ENCODE results near the gene LRP1B.

Gene LRP1B

DNA sequence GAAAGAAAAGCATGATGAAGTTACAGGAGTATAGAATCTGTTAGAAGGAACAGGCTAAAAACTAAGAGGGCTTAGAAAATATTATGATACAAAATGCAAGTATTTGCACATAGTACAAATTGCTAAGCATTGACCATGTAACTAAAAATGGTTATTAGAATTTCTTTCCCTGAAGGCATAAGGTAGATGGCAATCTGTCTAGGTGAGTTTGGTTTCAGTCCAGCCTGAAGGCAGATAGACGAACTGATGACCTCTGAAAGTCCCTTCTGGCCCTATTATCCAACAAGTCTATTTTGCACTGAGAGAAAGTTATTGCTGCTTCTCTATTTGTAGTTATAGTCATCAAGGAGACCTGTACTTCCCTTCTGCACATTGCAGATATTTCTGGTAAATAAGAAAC lies 663.5 kb downstream of the LRP1B start:
- DNase-seq: no peak

DNA sequence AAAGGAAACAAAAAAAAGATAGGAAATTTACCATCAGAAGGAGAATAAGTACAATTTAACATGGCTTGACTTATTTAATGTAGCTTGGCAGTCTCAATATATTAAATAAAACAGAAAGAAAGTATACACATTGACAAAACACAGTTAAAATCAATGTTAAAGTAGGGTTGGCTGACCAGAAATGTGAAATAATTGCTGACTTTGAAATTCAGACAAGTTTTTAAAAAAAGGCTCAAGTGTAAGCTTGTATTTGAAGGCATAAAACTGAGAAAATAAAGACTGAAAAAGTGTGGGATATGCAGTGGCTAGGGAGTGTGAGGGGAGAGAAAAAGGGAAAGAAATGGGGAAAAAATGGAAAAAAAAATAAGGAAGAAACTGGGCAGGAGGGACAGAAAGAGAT lies 665.8 kb downstream of the LRP1B start:
- DNase-seq: no peak

DNA sequence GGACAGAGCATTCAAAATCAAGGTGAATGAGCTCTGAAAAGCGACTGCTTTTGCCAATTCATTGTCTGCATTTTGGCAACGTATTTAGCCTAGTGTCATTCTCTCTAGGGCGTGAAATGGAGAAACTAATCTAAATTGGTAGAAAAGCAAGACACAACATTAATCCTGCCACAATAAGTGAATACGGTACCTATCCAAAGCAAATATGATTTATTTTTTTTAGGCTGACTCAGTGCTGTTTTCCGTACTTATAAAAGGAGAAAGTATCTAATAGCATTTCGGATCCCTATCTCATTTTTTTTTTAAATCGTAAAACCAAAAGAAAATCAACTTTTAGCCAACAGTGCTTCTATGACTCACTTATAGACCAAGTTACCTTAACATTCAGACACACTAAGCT lies 672.5 kb downstream of the LRP1B start:
- no peak for DNase-seq

DNA sequence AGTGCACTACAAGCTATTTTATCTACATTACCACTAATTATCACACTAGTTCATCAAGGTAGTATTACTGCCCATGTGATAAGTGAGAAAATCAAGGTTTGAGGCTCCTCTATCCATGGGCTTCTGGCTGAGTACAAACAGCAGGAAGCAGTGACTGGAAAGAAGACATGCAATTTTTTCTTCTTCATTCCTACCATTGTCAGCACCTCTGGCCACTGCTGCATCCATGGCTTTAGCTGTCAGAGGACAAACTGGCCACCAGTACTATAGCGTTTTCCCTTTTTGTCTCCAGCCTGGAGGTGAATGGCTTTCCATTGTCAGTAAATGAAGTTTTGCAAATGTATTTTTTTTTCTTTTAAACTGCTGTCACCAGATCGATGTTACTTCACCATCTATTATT lies 674.9 kb downstream of the LRP1B start:
- DNase-seq: no peak

DNA sequence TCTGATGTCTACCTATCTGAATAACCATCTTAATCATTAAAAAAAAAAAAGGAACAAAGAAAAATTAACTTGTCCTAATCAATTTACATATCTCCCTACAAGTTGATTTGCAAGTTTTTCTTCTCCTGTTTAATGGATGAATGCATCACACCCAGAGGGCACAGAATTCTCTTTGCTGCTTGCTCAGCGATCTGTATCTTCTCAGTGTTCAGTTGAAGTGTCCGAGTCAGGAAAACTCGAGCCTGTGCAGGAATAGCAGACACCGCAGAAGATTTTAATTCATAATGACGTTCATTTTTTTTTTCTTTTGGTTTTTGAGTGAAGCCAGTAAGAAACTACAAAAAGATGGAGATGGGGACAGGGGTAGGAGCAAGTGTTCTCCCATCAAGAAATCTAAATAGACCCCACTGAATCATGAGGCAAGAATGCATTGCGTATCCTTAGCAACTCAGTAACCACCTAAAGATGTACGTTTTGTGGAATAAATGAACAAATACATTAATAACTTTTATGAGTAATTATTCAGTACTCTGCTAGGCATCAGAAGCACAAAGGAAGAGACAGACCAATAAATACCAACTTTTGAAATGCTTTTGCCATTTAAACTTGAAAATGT lies 675.5 kb downstream of the LRP1B start:
- no peak for DNase-seq

DNA sequence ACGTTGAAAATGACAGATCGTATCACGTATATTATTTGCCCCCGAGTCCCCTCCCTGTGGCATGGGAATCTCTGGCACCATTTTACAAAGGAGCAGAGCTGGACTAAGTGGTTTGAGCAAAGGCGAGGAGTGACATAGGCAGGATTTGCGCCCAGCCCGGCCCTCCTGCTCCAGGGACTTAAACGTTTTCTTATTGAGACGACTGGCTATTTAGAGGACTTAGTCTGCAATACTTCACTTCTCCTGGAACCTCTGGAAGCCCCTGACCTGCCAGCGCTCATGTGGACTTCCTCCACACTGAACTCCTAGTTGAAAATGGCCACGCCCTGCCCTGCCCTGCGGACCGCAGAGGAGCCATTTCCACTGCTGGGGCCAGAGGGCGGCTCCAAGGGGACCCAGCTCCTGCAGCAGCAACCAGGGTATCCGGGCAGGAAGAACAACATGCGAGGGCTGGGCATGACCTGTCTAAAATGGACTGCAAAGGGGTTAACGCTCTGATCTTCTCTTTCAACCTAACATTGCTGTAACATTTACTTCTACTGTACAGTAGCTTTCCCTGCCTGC lies 690.7 kb downstream of the LRP1B start:
- no peak for DNase-seq

DNA sequence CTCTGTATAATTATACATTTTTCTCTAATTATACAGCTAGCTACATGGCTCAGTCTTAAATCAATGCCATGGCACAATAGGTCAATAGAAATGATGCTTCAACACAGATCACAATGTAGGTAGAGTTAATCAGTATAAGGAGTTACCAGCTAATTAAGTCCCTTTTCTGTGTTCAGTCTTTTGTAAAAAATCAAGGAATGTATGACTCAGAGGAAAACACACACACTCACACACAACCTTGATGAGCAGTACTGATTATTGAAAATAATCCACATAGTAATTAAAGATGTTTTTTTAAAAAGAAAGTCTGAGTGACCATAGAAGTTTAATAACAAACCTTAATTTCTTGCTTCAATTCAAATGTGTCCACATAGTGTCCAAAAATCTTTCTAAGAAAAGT lies 691.3 kb downstream of the LRP1B start:
- no peak for DNase-seq

DNA sequence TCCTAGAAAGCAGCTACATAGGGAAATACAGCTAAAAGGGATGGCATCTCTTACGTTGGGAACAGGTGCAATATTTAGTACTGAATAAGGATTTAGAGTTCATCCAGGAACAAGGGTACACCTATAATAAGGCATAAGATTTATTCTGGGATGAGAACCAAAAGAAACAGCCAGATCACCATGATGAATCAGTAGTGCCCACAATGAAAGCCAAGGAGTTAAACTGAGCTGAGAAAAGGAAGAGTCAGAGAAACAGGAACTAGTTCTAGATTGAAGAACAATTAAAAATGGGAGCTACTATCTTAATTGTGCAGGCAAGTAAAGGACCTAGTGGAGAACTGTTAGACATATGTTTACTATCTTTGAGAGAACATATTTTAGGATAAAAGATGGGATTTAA lies 692.3 kb downstream of the LRP1B start:
- DNase-seq: no peak

DNA sequence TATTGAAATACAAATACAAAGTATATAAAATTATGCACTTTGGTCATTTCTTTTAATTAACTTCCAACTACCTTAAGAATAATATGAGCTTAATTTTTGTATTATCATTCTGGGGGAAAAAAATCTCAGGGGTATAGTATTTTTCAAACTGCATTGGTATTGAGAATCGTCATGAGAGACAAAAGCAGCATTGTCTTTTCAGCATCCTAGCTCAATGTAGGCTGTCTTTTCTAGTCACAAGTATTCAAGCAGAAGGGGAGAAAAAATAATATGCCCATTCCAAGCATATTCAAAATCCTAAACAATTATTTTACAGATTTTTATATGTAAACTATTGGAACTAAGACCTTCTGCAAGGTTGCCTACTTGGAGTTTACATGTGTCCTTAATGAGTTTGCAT lies 693.3 kb downstream of the LRP1B start:
- DNase-seq: no peak

DNA sequence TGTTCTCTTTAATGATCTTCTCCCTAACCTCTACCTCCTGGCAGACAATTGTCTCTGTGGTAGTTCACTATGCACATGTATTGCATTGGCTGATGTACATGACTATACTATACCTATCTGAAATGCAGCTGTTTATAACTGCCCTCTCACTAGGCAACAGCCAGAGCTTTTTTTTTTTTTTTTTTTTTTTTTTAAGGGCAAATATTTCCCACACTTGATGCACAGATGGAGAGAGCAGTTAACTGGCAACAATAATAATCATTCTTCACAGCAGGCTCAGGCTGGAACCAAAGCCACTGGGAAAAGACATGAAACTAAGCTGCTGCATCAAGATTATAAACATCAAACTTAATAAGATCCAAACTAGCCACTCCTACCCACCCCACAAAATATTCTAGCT lies 707.7 kb downstream of the LRP1B start:
- DNase-seq: no peak

DNA sequence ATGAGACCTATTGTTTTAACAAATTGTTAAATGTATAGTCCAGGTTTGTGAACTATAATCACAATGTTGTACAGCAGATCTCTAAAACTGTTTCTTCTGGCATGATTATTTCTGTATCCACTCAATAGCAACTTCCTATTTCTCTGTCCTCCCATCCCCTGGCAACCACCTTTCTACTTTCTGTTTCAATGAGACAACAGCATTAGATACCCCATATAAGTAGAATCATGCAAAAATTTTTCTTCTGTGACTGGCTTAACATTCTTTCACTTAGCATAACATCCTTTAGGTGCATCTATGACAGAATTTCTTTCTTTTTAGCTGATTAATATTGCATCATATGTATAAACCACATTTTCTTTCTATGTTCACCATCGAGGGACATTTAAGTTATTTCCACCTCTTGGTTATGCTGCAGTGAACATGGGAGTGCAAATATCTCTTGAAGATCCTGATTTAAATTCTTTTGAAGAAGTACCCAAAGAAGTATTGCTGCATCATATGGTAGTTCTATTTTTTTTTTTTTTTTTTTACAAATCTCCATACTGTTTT lies 713.5 kb downstream of the LRP1B start:
- DNase-seq: no peak

DNA sequence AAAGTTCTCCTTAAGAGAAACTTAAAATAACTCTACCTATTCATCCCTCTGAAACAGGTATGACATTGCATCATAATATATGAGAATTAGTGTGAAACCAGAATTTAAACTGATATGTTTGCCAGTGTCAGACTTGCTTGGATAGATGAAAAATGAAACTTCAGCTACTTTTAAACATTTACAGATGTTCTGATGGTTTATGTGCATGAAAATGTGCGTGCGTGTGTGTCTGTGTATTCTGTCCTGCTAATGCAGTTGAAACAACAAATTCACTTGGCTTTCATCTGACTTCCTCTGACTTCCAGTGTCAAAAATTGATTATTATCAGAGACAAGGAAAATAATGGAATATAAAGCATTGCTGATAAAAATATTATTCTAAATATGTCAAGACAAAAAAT lies 719.4 kb downstream of the LRP1B start:
- DNase-seq: no peak

DNA sequence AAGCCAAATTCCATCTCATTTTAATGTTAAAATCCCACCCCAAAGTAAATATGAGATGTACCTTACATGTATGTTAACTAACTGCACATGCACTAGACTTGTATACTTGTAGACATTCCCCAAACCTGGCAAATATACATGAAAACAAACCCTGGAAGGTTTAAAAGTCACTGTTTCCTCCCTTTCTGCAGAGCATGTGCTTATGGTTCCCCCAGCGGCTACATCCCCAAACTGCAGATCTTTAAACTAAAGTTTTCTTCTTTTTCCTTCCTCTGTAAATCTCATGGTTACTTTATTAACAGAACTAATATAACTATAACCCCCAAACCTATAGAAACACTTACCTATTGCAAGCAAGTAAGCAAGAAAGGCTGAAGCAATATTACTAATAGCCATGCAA lies 731.5 kb downstream of the LRP1B start:
- no peak for DNase-seq

DNA sequence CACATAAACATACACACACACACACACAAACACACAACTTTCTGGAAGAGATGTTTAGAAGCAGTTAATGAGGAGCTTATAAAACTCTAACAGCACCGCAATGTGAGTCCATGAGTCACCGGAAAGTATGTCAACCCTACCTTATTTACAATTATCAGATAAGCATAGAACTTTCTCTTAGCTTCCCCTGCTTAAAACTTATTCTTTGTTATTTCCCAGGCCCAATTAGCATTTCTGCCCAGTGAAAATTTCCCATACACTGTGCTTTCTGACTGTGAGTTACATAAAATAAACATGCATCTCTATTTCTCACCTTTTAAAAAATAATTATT lies 737.6 kb downstream of the LRP1B start:
- no peak for DNase-seq

DNA sequence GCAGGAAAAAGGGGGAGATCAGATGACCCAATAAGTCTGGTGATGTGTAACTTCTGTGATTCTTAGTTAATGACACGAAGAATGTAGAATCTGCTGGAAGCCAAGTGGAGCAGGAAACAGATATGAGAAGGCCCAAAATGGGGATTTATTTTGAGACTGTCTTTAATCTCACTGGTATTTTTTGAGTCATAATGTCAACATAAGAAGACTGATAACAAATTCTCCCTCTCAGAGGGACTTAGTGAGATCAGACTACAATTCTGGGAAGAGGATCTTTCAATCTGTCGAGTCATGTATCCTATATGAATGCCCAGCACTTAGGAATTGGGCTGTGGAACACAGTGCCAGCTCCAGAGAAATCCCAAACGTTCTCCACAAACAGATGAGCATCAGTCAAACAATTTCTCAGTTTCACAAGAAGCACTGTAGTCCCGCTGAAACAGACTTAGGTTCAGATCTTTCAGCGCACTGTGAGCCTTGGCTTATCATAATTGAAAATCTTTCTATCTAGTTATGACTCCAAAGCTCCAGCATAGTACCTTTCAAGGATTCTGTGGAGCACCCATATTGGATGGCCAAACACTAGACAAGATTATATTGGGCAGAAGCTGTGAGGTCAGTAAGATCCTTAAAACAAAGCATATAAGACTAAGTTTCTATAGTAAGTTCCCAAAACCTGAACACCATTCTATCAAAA lies 738.2 kb downstream of the LRP1B start:
- no peak for DNase-seq

DNA sequence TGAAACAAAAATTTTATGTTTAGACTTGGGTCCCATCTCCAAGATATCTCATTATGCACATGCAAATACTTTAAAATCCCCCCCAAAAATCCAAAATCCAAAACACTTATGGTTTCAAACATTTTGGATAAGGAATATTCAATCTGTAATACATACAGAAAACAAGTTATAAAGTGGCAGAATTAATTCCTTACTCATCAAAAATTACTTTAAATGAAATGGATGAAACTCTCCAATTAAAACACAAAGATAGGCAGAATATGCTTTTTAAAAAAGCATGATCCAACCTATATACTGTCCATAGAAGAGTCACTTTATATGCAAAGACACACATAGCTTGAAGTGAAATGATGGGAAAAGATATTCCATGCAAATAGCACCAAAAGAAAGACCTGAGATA lies 744.6 kb downstream of the LRP1B start:
- DNase-seq: no peak

DNA sequence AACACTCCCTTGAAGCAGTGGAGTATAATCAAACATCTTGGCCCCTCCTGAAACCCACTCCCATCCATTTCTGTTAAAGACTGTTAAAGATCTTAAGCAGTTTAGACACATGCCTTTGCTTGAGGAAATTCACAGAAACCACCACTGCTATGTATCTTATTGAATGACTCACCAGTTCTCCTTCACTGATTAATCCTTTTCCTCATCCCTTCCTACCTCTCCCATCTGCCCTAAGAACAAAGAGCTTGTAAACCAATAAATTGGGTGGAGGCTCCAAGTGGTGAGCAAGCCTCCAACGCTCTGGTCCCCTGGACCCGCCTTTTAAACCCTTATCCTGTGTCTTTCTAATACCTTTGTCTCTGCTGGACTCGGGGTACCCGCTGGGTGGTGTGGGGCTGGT lies 746.1 kb downstream of the LRP1B start:
- no peak for DNase-seq

DNA sequence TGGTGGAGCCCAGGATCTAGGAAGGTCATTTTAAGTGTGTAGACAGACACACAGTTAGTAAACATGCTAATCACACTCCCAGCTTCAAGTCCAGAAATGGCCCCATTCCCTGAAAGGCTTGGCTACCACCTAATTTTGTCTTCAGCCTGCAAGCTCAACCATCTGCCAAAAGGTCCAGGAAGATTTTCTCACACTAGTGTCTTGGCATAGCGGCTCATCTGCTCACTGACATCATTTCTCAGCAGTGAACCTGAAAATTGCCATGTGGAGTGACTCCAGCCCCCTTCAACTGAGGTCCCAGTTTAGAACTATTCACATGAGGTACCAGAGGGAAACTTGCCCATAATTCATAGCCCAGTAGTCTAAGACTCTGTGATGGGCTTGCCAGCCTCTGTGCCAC lies 748.9 kb downstream of the LRP1B start:
- no peak for DNase-seq

DNA sequence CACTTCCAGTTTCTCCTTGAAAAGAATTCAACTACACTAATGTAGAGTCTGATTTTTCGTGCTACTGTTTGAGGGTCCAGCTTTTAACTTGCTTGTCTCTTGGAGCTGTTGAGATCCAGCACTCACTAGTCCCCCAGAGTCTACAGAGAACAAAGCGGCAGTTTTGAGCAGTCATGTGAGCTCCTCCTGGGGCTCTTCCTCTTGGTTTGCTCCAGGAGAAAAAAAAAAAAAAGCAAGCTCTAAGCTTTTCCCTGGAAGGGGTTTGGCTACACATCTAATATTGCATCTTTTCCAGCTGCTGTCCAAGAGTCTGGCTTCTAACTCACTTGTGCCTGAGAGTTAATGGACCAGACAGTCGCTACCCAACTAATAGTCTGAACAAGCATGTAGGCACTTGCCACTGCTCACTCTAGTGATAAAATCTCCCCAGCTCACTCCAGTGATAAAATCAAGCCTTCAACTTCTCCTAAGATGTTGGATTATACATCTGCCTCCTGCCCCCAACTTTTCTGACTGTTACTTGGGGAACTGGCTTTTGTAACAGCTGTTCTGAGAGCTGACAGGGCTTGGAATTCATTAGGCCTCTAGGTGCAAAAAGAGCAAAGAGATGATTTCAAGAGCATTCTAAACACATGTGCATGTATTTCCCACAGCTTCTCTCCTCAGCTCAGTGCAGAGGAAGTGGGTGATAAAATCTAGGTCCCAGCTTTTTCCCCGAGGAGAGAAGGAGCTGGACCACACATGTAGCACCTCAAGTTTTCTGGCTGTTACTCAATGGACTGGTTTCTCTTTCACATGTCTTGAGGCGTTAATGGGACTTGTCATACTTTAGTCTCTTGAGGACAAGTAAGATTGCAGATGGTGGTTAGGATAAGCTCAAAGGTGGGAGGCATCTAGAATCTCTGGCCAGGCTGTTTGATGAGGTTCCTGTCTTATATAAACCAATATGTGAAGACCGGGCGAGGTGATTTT lies 750.5 kb downstream of the LRP1B start:
- no peak for DNase-seq

DNA sequence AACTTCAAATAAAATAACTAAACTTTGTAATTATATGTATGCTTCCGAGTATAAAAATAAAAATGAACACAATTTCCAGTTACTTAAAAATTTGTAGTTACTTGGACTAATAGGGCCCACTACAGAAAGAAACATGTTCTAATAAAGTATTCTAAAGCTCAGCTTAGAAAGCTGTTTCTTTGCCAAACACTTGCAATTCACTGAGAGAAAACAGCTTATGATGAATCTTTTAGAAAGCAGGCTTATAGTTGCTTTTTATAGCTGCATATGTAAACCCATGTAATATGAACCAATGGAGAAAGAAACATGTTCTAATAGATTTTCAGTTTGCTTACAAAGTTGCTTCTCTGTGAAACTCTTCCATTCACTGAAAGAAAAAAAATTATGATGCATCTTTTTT lies 766.0 kb downstream of the LRP1B start:
- DNase-seq: no peak

DNA sequence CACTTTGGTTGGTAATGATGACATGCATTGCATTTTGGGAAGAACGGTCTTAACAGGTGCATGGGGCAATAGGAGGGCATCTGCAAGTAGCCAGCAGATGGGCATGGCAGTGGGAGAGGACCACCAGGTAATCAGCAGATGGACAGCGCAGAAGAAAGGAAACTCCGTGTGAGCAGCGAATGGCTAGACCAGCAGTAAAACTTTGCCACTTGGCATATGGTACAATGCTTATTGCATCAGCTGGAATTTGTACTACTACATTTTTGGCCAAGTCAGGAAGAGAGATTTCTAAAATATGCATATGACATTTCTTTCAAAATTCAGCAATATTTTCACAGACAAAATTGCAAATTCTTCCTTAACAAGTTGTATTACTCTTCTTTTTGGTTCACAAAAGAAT lies 768.5 kb downstream of the LRP1B start:
- DNase-seq: no peak

DNA sequence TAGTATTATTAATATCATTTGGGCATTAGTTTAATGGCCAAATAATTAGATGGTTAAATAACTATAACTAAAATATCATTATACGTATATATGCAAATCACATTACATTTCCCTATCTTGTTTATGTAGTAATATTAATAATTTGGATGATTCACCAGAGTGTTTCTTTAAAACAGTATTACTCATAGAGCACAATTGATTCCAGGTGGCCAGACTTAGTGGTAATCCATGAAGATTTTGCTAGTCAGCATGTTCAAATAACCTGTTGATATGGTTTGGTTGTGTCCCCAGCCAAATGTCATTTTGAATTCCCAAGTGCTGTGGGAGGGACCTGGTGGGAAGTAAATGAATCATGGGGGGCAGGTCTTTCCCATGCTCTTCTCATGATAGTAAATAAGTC lies 782.3 kb downstream of the LRP1B start:
- DNase-seq: no peak

All from anterior cingulate cortex (tissue), 58 donors.